ENCODE measurements around the gene GRK5. TPM values are rescaled to one million over a fixed set of nuclear protein-coding genes. Genes with fewer than 3 reads are reported as not detected.

GRK5 gene
- total RNA-seq, 2 donors from 2014 or later: 3.4 to 4.9 TPM

GRCh38 chr10:119308089-119308488, 100.7 kb downstream of the GRK5 start:
- TF ChIP-seq CTCF (IDR thresholded peaks at IDR 0.05) (no peak), POLR2A (IDR thresholded peaks at IDR 0.05) (no peak)
- DNase-seq: no peak

GRCh38 chr10:119308551-119309422, 101.4 kb downstream of the GRK5 start:
- no peaks in the 10 kb centered on the region for H3K9me3 ChIP-seq
- no peak overlapping the region for H3K27ac ChIP-seq
- no peak for ATAC-seq
- H3K36me3 ChIP-seq (replicated peaks in 1 of 2; ENCODE audit: insufficient read depth in 1 of 2, low read depth in 2 of 2): no peaks in the 10 kb centered on the region
- no peak for TF ChIP-seq POLR2A (IDR thresholded peaks at IDR 0.05)
- no peak for TF ChIP-seq CTCF (IDR thresholded peaks at IDR 0.05)
- intact Hi-C loops (cut with DNase I): no loop called here
- H3K4me3 ChIP-seq: no peak overlapping the region
- WGBS, 2 donors: 70 to 89% methylated on average over 6 to 24 of the region's 24 CpGs
- peaks cover 3% of the 10 kb centered on the region for H3K4me1 ChIP-seq
- DNase-seq: no peak
- no peaks in the 10 kb centered on the region for H3K27me3 ChIP-seq

More at GRCh38 chr10:119308089-119308488, 100.7 kb downstream of the GRK5 start:
- no peak overlapping the region for H3K4me3 ChIP-seq
- peaks cover 10% of the 10 kb centered on the region for H3K4me1 ChIP-seq
- intact Hi-C loops (cut with DNase I): no loop called here
- ATAC-seq: no peak
- no peaks in the 10 kb centered on the region for H3K36me3 ChIP-seq (replicated peaks in 1 of 2; ENCODE audit: insufficient read depth in 1 of 2, low read depth in 2 of 2)
- no peaks in the 10 kb centered on the region for H3K9me3 ChIP-seq
- 90 to 97% methylated on average over 8 to 12 of the region's 12 CpGs for WGBS, 2 donors
- H3K27ac ChIP-seq: no peak overlapping the region
- no peaks in the 10 kb centered on the region for H3K27me3 ChIP-seq

- H3K27ac ChIP-seq: no peak overlapping the region
These were observed 102.0 kb downstream of the GRK5 start for GRCh38 chr10:119309423-119309770.

GRCh38 chr10:119310806-119311205, 103.4 kb downstream of the GRK5 start:
- H3K27me3 ChIP-seq: no peaks in the 10 kb centered on the region
- DNase-seq: no peak
- no peak overlapping the region for H3K4me3 ChIP-seq
- H3K36me3 ChIP-seq (replicated peaks in 1 of 2; ENCODE audit: insufficient read depth in 1 of 2, low read depth in 2 of 2): no peaks in the 10 kb centered on the region
- H3K27ac ChIP-seq: no peak overlapping the region
- H3K9me3 ChIP-seq: no peaks in the 10 kb centered on the region
- ATAC-seq: no peak
- intact Hi-C loops (cut with DNase I): no loop called here
- TF ChIP-seq POLR2A (IDR thresholded peaks at IDR 0.05) (no peak), CTCF (IDR thresholded peaks at IDR 0.05) (no peak)
- no peaks in the 10 kb centered on the region for H3K4me1 ChIP-seq
- 86 to 92% methylated on average over 4 of the region's 4 CpGs for WGBS, 2 donors

More at GRCh38 chr10:119309423-119309770, 102.0 kb downstream of the GRK5 start:
- H3K27me3 ChIP-seq: no peaks in the 10 kb centered on the region
- no peak for ATAC-seq
- no peaks in the 10 kb centered on the region for H3K4me1 ChIP-seq
- H3K36me3 ChIP-seq (replicated peaks in 1 of 2; ENCODE audit: insufficient read depth in 1 of 2, low read depth in 2 of 2): no peaks in the 10 kb centered on the region
- H3K9me3 ChIP-seq: no peaks in the 10 kb centered on the region
- no peak for DNase-seq
- 92 to 97% methylated on average over 2 of the region's 2 CpGs for WGBS, 2 donors
- TF ChIP-seq CTCF (IDR thresholded peaks at IDR 0.05) (no peak), POLR2A (IDR thresholded peaks at IDR 0.05) (no peak)
- intact Hi-C loops (cut with DNase I): no loop called here
- H3K4me3 ChIP-seq: no peak overlapping the region

- no peaks in the 10 kb centered on the region for H3K36me3 ChIP-seq (replicated peaks in 1 of 2; ENCODE audit: insufficient read depth in 1 of 2, low read depth in 2 of 2)
- H3K27ac ChIP-seq: no peak overlapping the region
- 56% methylated on average over 5 of the region's 5 CpGs for WGBS, 2 donors
- DNase-seq (no peak), ATAC-seq (no peak)
- no peaks in the 10 kb centered on the region for H3K4me1 ChIP-seq
- H3K4me3 ChIP-seq: no peak overlapping the region
- no peak for TF ChIP-seq CTCF (IDR thresholded peaks at IDR 0.05)
- no peak for TF ChIP-seq POLR2A (IDR thresholded peaks at IDR 0.05)
- no peaks in the 10 kb centered on the region for H3K27me3 ChIP-seq
- intact Hi-C loops (cut with DNase I): no loop called here
- H3K9me3 ChIP-seq: no peaks in the 10 kb centered on the region
These were observed 104.9 kb downstream of the GRK5 start for GRCh38 chr10:119312241-119312640.
